ENCODE measurements around the gene OSBPL9.

DNA sequence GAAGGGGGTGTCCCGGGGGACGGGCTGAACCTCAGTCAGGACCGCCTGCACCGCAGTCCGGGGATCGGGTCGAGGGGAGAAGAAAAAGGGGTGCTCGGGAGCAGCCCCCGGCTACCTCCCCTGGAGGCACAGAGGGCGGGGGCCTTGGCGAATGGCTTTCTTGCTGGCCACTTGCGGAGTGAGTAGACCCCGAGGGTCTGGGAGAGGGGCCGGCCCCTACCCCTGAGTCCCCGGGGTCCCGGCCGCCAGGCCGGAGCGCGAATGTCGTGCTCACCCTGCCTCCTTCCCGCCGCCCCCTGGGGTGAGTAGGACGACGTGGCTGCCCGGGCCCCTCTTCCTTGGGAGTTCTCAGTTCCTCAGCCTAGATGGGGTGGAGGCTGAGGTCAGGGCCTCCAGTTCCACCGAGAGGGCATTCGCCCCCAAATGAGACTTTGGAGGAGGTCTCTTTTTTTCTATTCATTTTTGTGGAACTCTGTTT, 113.0 kb downstream of the OSBPL9 start:
- TF ChIP-seq, protein P1, sequence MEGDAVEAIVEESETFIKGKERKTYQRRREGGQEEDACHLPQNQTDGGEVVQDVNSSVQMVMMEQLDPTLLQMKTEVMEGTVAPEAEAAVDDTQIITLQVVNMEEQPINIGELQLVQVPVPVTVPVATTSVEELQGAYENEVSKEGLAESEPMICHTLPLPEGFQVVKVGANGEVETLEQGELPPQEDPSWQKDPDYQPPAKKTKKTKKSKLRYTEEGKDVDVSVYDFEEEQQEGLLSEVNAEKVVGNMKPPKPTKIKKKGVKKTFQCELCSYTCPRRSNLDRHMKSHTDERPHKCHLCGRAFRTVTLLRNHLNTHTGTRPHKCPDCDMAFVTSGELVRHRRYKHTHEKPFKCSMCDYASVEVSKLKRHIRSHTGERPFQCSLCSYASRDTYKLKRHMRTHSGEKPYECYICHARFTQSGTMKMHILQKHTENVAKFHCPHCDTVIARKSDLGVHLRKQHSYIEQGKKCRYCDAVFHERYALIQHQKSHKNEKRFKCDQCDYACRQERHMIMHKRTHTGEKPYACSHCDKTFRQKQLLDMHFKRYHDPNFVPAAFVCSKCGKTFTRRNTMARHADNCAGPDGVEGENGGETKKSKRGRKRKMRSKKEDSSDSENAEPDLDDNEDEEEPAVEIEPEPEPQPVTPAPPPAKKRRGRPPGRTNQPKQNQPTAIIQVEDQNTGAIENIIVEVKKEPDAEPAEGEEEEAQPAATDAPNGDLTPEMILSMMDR (IDR thresholded peaks at IDR 0.05 in 2 of 3, conservative IDR thresholded peaks at IDR 0.05 in 1 of 3; ENCODE audit: borderline replicate concordance in 1 of 3, insufficient read depth in 1 of 3, low read depth in 2 of 3, low read length in 2 of 3) = no peak
- TF ChIP-seq CBX3 (IDR thresholded peaks at IDR 0.05; ENCODE audit: low read depth) (no peak), SRF (IDR thresholded peaks at IDR 0.05; ENCODE audit: low read depth) (no peak), POLR2AphosphoS5 (IDR thresholded peaks at IDR 0.05; ENCODE audit: low read depth, low read length) (no peak), ZNF274 (IDR thresholded peaks at IDR 0.05; ENCODE audit: low read depth, low read length) (no peak), YY1 (IDR thresholded peaks at IDR 0.05; ENCODE audit: extremely low read depth, insufficient replicate concordance, low read depth, low read length) (no peak), POLR2A (IDR thresholded peaks at IDR 0.05; ENCODE audit: borderline replicate concordance, extremely low read depth, insufficient read depth, insufficient read length) (no peak), EZH2 (IDR thresholded peaks at IDR 0.05) (no peak)
- TF ChIP-seq, protein P2, sequence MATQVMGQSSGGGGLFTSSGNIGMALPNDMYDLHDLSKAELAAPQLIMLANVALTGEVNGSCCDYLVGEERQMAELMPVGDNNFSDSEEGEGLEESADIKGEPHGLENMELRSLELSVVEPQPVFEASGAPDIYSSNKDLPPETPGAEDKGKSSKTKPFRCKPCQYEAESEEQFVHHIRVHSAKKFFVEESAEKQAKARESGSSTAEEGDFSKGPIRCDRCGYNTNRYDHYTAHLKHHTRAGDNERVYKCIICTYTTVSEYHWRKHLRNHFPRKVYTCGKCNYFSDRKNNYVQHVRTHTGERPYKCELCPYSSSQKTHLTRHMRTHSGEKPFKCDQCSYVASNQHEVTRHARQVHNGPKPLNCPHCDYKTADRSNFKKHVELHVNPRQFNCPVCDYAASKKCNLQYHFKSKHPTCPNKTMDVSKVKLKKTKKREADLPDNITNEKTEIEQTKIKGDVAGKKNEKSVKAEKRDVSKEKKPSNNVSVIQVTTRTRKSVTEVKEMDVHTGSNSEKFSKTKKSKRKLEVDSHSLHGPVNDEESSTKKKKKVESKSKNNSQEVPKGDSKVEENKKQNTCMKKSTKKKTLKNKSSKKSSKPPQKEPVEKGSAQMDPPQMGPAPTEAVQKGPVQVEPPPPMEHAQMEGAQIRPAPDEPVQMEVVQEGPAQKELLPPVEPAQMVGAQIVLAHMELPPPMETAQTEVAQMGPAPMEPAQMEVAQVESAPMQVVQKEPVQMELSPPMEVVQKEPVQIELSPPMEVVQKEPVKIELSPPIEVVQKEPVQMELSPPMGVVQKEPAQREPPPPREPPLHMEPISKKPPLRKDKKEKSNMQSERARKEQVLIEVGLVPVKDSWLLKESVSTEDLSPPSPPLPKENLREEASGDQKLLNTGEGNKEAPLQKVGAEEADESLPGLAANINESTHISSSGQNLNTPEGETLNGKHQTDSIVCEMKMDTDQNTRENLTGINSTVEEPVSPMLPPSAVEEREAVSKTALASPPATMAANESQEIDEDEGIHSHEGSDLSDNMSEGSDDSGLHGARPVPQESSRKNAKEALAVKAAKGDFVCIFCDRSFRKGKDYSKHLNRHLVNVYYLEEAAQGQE (IDR thresholded peaks at IDR 0.05; ENCODE audit: low read depth) = no peak
